ENCODE measurements around the gene ANKHD1. TPM values are rescaled to one million over a fixed set of nuclear protein-coding genes. Genes with fewer than 3 reads are reported as not detected.

Gene ANKHD1
- total and polyA plus RNA-seq, 9 of the 15 experiments (the other 6 are each of a cell fraction or from before 2014, with no cell fraction given): 38.9 to 138 (median 78.7) TPM

DNA sequence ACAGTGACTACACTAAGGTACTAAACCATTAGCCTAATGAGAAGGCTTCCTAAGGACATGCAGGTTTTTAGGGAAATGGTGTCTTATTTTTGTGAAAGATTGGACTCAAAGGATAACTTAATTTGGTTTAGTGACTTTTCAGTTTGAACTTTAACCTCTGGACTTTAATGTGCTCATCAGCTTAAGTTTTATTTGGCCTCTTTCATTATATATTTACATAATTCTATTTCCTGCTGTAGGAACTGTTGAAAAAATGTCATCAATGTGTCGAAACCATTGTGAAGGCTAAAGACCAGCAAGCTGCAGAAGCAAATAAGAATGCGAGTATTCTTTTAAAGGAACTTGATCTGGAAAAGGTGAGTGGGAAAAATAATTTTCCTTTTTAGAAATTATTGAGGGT is 111.5 kb downstream of the ANKHD1 start:
- no peak overlapping the region for H3K4me3 ChIP-seq
- ATAC-seq (no peak), DNase-seq (ENCODE audit: extremely low read depth in 1 of 4, low spot score in 3 of 4) (no peak), FAIRE-seq (no peak)
- no peak overlapping the region for H3K27ac ChIP-seq (ENCODE audit: extremely low read depth, low read depth, low read length)
- no peaks in the 10 kb centered on the region for H3K27me3 ChIP-seq (ENCODE audit: control insufficient read depth in 2 of 2, insufficient read depth in 2 of 2, low read length in 2 of 2)
- H3K36me3 ChIP-seq (ENCODE audit: control insufficient read depth, insufficient read depth, low read length): peaks cover 69% of the 10 kb centered on the region
- TF ChIP-seq STAT5B (CRISPR knock-in tag; IDR thresholded peaks at IDR 0.05): no peak
- TF ChIP-seq PPARD (CRISPR knock-in tag; IDR thresholded peaks at IDR 0.05): no peak
- TF ChIP-seq, protein P1, sequence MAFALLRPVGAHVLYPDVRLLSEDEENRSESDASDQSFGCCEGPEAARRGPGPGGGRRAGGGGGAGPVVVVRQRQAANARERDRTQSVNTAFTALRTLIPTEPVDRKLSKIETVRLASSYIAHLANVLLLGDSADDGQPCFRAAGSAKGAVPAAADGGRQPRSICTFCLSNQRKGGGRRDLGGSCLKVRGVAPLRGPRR (CRISPR knock-in tag; IDR thresholded peaks at IDR 0.05): no peak
- TF ChIP-seq, protein P2, sequence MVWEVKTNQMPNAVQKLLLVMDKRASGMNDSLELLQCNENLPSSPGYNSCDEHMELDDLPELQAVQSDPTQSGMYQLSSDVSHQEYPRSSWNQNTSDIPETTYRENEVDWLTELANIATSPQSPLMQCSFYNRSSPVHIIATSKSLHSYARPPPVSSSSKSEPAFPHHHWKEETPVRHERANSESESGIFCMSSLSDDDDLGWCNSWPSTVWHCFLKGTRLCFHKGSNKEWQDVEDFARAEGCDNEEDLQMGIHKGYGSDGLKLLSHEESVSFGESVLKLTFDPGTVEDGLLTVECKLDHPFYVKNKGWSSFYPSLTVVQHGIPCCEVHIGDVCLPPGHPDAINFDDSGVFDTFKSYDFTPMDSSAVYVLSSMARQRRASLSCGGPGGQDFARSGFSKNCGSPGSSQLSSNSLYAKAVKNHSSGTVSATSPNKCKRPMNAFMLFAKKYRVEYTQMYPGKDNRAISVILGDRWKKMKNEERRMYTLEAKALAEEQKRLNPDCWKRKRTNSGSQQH (CRISPR knock-in tag; IDR thresholded peaks at IDR 0.05): no peak
- no peak for TF ChIP-seq SRF (CRISPR knock-in tag; IDR thresholded peaks at IDR 0.05)
- no peak for TF ChIP-seq SMAD3 (CRISPR knock-in tag; conservative IDR thresholded peaks at IDR 0.05)
- TF ChIP-seq, protein P3, sequence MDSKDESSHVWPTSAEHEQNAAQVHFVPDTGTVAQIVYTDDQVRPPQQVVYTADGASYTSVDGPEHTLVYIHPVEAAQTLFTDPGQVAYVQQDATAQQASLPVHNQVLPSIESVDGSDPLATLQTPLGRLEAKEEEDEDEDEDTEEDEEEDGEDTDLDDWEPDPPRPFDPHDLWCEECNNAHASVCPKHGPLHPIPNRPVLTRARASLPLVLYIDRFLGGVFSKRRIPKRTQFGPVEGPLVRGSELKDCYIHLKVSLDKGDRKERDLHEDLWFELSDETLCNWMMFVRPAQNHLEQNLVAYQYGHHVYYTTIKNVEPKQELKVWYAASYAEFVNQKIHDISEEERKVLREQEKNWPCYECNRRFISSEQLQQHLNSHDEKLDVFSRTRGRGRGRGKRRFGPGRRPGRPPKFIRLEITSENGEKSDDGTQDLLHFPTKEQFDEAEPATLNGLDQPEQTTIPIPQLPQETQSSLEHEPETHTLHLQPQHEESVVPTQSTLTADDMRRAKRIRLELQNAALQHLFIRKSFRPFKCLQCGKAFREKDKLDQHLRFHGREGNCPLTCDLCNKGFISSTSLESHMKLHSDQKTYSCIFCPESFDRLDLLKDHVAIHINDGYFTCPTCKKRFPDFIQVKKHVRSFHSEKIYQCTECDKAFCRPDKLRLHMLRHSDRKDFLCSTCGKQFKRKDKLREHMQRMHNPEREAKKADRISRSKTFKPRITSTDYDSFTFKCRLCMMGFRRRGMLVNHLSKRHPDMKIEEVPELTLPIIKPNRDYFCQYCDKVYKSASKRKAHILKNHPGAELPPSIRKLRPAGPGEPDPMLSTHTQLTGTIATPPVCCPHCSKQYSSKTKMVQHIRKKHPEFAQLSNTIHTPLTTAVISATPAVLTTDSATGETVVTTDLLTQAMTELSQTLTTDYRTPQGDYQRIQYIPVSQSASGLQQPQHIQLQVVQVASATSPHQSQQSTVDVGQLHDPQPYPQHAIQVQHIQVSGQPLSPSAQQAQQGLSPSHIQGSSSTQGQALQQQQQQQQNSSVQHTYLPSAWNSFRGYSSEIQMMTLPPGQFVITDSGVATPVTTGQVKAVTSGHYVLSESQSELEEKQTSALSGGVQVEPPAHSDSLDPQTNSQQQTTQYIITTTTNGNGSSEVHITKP (IDR thresholded peaks at IDR 0.05; ENCODE audit: partially characterized antibody): no peak
- TF ChIP-seq PHF21A (IDR thresholded peaks at IDR 0.05; ENCODE audit: borderline replicate concordance, low read depth): no peak
- no peak for TF ChIP-seq DDX20 (tag; IDR thresholded peaks at IDR 0.05; ENCODE audit: low read depth)
- no peak for TF ChIP-seq KDM5B (IDR thresholded peaks at IDR 0.05; ENCODE audit: insufficient replicate concordance, low read depth, low read length)
- TF ChIP-seq, protein P4, sequence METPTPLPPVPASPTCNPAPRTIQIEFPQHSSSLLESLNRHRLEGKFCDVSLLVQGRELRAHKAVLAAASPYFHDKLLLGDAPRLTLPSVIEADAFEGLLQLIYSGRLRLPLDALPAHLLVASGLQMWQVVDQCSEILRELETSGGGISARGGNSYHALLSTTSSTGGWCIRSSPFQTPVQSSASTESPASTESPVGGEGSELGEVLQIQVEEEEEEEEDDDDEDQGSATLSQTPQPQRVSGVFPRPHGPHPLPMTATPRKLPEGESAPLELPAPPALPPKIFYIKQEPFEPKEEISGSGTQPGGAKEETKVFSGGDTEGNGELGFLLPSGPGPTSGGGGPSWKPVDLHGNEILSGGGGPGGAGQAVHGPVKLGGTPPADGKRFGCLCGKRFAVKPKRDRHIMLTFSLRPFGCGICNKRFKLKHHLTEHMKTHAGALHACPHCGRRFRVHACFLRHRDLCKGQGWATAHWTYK (CRISPR knock-in tag; IDR thresholded peaks at IDR 0.05): no peak
- no peak for TF ChIP-seq ZNF134 (CRISPR knock-in tag; conservative IDR thresholded peaks at IDR 0.05)
- TF ChIP-seq ZNF347 (CRISPR knock-in tag; IDR thresholded peaks at IDR 0.05; ENCODE audit: low read depth): no peak
- no peaks in the 10 kb centered on the region for H3K79me2 ChIP-seq (ENCODE audit: control insufficient read depth, insufficient read depth, low read length)
- no peak overlapping the region for H2AFZ ChIP-seq (ENCODE audit: low read depth, low read length)
- ChIA-PET CTCF (ENCODE audit: low intra/inter-chr PET ratio) (no interaction called here), POLR2A (no interaction called here)
- 96% methylated on average over 2 of the region's 2 CpGs for WGBS (ENCODE audit: insufficient coverage, low coverage, missing lambda C conversion rate)
- no peaks in the 10 kb centered on the region for H3K9me1 ChIP-seq (ENCODE audit: control insufficient read depth, insufficient read depth, low read length)
- BruUV-seq (replicated peaks): no TSS peak
- no peak overlapping the region for H3K9ac ChIP-seq (ENCODE audit: insufficient read depth in 1 of 2, low read depth in 2 of 2, low read length in 2 of 2)
- H3K9me3 ChIP-seq (replicated peaks; ENCODE audit: control insufficient read depth, insufficient read depth, low read depth, low read length): peaks cover 4% of the 10 kb centered on the region; the same call in 1 of the 2 replicates
- H4K20me1 ChIP-seq (replicated peaks; ENCODE audit: control insufficient read depth, insufficient read depth, low read length): no peaks in the 10 kb centered on the region
- no peaks in the 10 kb centered on the region for H3K4me1 ChIP-seq (replicated peaks in 1 of 2; ENCODE audit: control insufficient read depth in 2 of 2, insufficient read depth in 2 of 2, low read length in 2 of 2)
- intact Hi-C loops (cut with micrococcal nuclease) (no loop called here), in situ Hi-C loops (cut with MboI) (no loop called here)
- H3K4me2 ChIP-seq (ENCODE audit: insufficient read depth, low read length): no peak overlapping the region
